ENCODE data around the gene LMAN1L. TPM values are rescaled to one million over a fixed set of nuclear protein-coding genes. Genes with fewer than 3 reads are reported as not detected.

The LMAN1L gene
- total RNA-seq, 3 donors from 2014 or later = 0.32 to 0.60 (median 0.55) TPM

DNA sequence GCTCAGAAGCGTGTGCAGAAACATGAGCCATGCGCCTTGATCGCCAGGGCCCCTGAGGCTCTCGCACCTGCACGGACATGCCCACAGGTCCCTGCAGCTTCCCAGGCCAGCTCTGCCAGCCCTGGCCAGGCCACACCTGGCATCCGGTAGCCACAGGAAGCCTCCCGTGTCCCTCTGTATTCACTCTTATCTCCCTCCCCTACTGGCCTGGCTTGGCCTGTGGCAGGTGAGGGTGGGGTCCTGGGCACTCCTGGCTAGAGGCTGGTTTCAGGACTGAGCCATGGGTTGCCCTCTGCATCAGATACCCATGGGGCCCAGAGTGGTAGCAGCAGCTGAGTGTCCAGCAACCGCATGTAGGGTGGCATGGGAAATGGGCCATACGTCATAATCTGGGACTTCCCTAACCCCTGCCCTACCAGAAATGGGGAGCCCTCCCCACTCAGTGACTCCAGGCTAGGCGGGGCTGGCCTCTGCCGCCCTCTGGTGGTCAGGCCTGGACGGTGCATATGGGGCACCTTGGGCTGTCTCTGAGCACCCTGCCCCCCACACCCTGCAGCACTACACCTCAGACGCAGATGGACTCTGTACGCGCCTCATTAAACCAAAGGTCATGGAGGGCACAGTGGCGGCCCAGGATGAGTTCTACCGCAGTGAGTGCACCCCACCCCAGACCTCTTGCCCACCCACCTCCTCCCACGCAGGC, 12.6 kb upstream of the LMAN1L start:
- Histone ChIP-seq H3K36me3 (ENCODE audit: low read depth) (peaks cover 9% of the 10 kb centered on the region), H3K4me3 (no peak overlapping the region), H3K9me3 (no peaks in the 10 kb centered on the region), H3K4me1 (ENCODE audit: low read depth) (peaks cover 15% of the 10 kb centered on the region)
- intact Hi-C loops (cut with DNase I, micrococcal nuclease) = no loop called here
- ATAC-seq (peak; percentile 94), DNase-seq (peak; percentile 89 to 93 (median 91))
- TF ChIP-seq, protein P1, sequence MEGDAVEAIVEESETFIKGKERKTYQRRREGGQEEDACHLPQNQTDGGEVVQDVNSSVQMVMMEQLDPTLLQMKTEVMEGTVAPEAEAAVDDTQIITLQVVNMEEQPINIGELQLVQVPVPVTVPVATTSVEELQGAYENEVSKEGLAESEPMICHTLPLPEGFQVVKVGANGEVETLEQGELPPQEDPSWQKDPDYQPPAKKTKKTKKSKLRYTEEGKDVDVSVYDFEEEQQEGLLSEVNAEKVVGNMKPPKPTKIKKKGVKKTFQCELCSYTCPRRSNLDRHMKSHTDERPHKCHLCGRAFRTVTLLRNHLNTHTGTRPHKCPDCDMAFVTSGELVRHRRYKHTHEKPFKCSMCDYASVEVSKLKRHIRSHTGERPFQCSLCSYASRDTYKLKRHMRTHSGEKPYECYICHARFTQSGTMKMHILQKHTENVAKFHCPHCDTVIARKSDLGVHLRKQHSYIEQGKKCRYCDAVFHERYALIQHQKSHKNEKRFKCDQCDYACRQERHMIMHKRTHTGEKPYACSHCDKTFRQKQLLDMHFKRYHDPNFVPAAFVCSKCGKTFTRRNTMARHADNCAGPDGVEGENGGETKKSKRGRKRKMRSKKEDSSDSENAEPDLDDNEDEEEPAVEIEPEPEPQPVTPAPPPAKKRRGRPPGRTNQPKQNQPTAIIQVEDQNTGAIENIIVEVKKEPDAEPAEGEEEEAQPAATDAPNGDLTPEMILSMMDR (IDR thresholded peaks at IDR 0.05) = peak; percentile 99

DNA sequence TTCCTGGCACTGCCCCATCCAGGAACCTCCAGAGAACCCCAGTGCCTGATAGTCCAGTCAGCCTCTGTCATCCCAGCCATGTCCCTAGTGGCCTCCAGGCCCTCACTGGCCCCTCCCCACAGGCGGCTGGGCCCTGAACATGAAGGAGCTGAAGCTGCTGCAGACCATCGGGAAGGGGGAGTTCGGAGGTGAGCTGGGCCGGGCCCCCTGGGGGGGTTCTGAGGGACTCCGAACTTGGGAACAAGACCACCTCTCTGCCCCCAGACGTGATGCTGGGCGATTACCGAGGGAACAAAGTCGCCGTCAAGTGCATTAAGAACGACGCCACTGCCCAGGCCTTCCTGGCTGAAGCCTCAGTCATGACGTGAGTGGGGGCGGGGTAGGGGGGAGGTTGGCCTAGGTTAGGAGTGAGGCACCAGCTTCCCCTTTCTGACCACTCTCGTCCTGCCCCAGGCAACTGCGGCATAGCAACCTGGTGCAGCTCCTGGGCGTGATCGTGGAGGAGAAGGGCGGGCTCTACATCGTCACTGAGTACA, 12.0 kb upstream of the LMAN1L start:
- DNase-seq = peak in 1 of 3 donors; percentile 74
- Histone ChIP-seq H3K9me3 (no peaks in the 10 kb centered on the region), H3K4me3 (no peak overlapping the region), H3K36me3 (ENCODE audit: low read depth) (peaks cover 9% of the 10 kb centered on the region), H3K4me1 (ENCODE audit: low read depth) (peaks cover 15% of the 10 kb centered on the region)
- TF ChIP-seq, protein P1 (IDR thresholded peaks at IDR 0.05) = no peak
- intact Hi-C loops (cut with DNase I, micrococcal nuclease) = no loop called here
- no peak for ATAC-seq

DNA sequence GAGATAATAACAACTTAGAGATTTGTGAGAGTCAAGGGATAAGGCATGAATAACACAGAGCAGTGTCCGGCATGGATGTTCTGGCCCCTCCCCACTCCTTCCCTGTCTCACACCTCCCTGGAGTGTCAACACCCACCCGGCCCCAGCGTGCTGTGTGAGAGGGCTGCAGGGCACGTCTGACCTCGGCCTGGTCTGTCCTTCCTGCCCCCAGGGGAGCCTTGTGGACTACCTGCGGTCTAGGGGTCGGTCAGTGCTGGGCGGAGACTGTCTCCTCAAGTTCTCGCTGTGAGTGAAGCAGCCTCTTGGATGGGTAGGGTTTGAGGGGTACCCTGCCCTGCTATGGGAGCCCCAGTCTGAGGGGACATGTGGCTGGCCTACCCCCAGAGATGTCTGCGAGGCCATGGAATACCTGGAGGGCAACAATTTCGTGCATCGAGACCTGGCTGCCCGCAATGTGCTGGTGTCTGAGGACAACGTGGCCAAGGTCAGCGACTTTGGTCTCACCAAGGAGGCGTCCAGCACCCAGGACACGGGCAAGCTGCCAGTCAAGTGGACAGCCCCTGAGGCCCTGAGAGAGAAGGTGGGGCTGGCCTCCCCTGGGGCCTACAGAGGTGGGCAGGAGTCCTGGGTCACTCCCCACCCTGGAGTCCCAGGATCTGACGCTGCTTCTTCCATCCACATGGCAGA, 11.2 kb upstream of the LMAN1L start:
- no peaks in the 10 kb centered on the region for H3K9me3 ChIP-seq
- H3K4me3 ChIP-seq = no peak overlapping the region
- TF ChIP-seq, protein P1 (IDR thresholded peaks at IDR 0.05) = no peak
- H3K36me3 ChIP-seq (ENCODE audit: low read depth) = peaks cover 9% of the 10 kb centered on the region
- ATAC-seq = no peak
- intact Hi-C loops (cut with DNase I, micrococcal nuclease) = no loop called here
- DNase-seq = no peak
- H3K4me1 ChIP-seq (ENCODE audit: low read depth) = peaks cover 15% of the 10 kb centered on the region

DNA sequence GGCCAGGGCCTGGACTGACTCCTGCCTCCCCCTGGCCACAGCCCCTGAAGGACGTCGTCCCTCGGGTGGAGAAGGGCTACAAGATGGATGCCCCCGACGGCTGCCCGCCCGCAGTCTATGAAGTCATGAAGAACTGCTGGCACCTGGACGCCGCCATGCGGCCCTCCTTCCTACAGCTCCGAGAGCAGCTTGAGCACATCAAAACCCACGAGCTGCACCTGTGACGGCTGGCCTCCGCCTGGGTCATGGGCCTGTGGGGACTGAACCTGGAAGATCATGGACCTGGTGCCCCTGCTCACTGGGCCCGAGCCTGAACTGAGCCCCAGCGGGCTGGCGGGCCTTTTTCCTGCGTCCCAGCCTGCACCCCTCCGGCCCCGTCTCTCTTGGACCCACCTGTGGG, 10.3 kb upstream of the LMAN1L start:
- peaks cover 9% of the 10 kb centered on the region for H3K36me3 ChIP-seq (ENCODE audit: low read depth)

DNA sequence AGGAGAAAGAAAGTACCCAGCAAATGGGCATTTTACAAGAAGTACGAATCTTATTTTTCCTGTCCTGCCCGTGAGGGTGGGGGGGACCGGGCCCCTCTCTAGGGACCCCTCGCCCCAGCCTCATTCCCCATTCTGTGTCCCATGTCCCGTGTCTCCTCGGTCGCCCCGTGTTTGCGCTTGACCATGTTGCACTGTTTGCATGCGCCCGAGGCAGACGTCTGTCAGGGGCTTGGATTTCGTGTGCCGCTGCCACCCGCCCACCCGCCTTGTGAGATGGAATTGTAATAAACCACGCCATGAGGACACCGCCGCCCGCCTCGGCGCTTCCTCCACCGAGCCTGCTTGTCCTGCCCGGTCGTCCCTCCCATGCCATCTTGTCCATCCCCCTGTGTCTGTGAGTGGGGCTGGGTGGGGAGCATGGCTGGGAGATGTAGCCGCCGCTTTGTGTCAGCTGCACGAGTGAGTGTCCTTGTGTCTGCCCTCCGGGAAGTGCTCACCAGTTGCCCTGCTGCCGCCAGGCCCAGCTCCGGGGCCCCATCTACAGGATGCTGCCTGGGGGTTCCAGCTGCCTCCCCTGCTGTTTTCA, 9.7 kb upstream of the LMAN1L start:
- peaks cover 9% of the 10 kb centered on the region for H3K36me3 ChIP-seq (ENCODE audit: low read depth)
- no peak for DNase-seq
- TF ChIP-seq, protein P1 (IDR thresholded peaks at IDR 0.05) = no peak
- no peaks in the 10 kb centered on the region for H3K9me3 ChIP-seq
- H3K4me1 ChIP-seq (ENCODE audit: low read depth) = peaks cover 16% of the 10 kb centered on the region
- ATAC-seq = no peak
- H3K4me3 ChIP-seq = no peak overlapping the region
- intact Hi-C loops (cut with DNase I, micrococcal nuclease) = no loop called here

More for the DNA sequence above, 10.3 kb upstream of the LMAN1L start:
- DNase-seq (no peak), ATAC-seq (no peak)
- intact Hi-C loops (cut with DNase I, micrococcal nuclease) = no loop called here
- Histone ChIP-seq H3K4me3 (no peak overlapping the region), H3K9me3 (no peaks in the 10 kb centered on the region), H3K4me1 (ENCODE audit: low read depth) (peaks cover 15% of the 10 kb centered on the region)
- TF ChIP-seq, protein P1 (IDR thresholded peaks at IDR 0.05) = no peak

All from mucosa of descending colon (tissue), 3 donors.